Measurements from ENCODE around the gene PXYLP1. TPM values are rescaled to one million over a fixed set of nuclear protein-coding genes. Genes with fewer than 3 reads are reported as not detected.

Gene PXYLP1
- total and polyA plus RNA-seq, 10 of the 15 experiments (the other 5 are each of a cell fraction or from before 2014, with no cell fraction given): 0.06 to 1.7 (median 0.35) TPM

GRCh38 chr3:141288336-141288990, 56.8 kb downstream of the PXYLP1 start:
- H3K9ac ChIP-seq (ENCODE audit: control insufficient read depth, insufficient read depth, low read length): no peak overlapping the region
- ChIA-PET SMC1A (ENCODE audit: uncharacterized antibody, unreplicated experiment) (interaction anchor here (0.7 kb wide), 1 partner anchor 227 kb away, joined by 3 read pairs; no protein-coding TSS in a partner anchor), RAD21 (ENCODE audit: unreplicated experiment) (no interaction called here), CTCF (interaction anchor here (1.7 kb wide), 1 partner anchor 14 kb away, joined by 3 read pairs; no protein-coding TSS in a partner anchor), POLR2A (no interaction called here)
- 75% methylated on average over 7 of the region's 7 CpGs for WGBS (ENCODE audit: insufficient coverage, insufficient replicate concordance, low lambda C conversion rate, missing lambda C conversion rate)
- in situ Hi-C loops (cut with MboI): no loop called here
- ATAC-seq (no peak), DNase-seq (ENCODE audit: low read depth, low spot score) (no peak), FAIRE-seq (no peak)
- H3K9me3 ChIP-seq (replicated peaks; ENCODE audit: control insufficient read depth, insufficient read depth, low read length): no peaks in the 10 kb centered on the region
- H3K4me1 ChIP-seq (ENCODE audit: control insufficient read depth, insufficient read depth, low read length): peaks cover 27% of the 10 kb centered on the region
- BruUV-seq (replicated peaks): no TSS peak
- no peaks in the 10 kb centered on the region for H4K20me1 ChIP-seq (ENCODE audit: control insufficient read depth, insufficient read depth)
- H3K4me2 ChIP-seq (ENCODE audit: control insufficient read depth, insufficient read depth): no peak overlapping the region
- no peaks in the 10 kb centered on the region for H3K36me3 ChIP-seq (ENCODE audit: control insufficient read depth in 2 of 2, insufficient read depth in 2 of 2, low read length in 1 of 2)
- no peaks in the 10 kb centered on the region for H3K27me3 ChIP-seq (replicated peaks in 1 of 2; ENCODE audit: control insufficient read depth in 2 of 2, insufficient read depth in 2 of 2, low read length in 1 of 2)
- intact Hi-C loops (cut with micrococcal nuclease; ENCODE audit: unreplicated experiment): no loop called here
- no peak overlapping the region for H3K4me3 ChIP-seq
- H3K79me2 ChIP-seq (ENCODE audit: control insufficient read depth, insufficient read depth, low read length): no peaks in the 10 kb centered on the region
- H2AFZ ChIP-seq (ENCODE audit: control insufficient read depth, low read depth, low read length): no peak overlapping the region
- H3K27ac ChIP-seq (ENCODE audit: control insufficient read depth, insufficient read depth): no peak overlapping the region
- TF ChIP-seq PBX3 (IDR thresholded peaks at IDR 0.05; ENCODE audit: insufficient replicate concordance, low read depth, low read length) (no peak), SUZ12 (IDR thresholded peaks at IDR 0.05; ENCODE audit: unreplicated experiment) (no peak), IKZF2 (IDR thresholded peaks at IDR 0.05) (no peak), ZNF24 (IDR thresholded peaks at IDR 0.05) (no peak), NFIC (IDR thresholded peaks at IDR 0.05; ENCODE audit: low read depth, low read length) (no peak), ZNF687 (IDR thresholded peaks at IDR 0.05) (no peak), LARP7 (IDR thresholded peaks at IDR 0.05) (no peak), YBX1 (IDR thresholded peaks at IDR 0.05) (no peak), POLR2AphosphoS2 (IDR thresholded peaks at IDR 0.05; ENCODE audit: low read depth, low read length) (no peak), NFXL1 (IDR thresholded peaks at IDR 0.05; ENCODE audit: borderline replicate concordance) (no peak), ZBED1 (IDR thresholded peaks at IDR 0.05; ENCODE audit: borderline replicate concordance) (no peak), ZNF207 (IDR thresholded peaks at IDR 0.05; ENCODE audit: borderline replicate concordance) (no peak), PML (IDR thresholded peaks at IDR 0.05; ENCODE audit: low read length) (no peak), PAX5 (IDR thresholded peaks at IDR 0.05; ENCODE audit: borderline replicate concordance, low read depth, low read length) (no peak)
- TF ChIP-seq, protein P1, sequence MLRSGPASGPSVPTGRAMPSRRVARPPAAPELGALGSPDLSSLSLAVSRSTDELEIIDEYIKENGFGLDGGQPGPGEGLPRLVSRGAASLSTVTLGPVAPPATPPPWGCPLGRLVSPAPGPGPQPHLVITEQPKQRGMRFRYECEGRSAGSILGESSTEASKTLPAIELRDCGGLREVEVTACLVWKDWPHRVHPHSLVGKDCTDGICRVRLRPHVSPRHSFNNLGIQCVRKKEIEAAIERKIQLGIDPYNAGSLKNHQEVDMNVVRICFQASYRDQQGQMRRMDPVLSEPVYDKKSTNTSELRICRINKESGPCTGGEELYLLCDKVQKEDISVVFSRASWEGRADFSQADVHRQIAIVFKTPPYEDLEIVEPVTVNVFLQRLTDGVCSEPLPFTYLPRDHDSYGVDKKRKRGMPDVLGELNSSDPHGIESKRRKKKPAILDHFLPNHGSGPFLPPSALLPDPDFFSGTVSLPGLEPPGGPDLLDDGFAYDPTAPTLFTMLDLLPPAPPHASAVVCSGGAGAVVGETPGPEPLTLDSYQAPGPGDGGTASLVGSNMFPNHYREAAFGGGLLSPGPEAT (IDR thresholded peaks at IDR 0.05; ENCODE audit: low read depth): no peak
- TF ChIP-seq, protein P2, sequence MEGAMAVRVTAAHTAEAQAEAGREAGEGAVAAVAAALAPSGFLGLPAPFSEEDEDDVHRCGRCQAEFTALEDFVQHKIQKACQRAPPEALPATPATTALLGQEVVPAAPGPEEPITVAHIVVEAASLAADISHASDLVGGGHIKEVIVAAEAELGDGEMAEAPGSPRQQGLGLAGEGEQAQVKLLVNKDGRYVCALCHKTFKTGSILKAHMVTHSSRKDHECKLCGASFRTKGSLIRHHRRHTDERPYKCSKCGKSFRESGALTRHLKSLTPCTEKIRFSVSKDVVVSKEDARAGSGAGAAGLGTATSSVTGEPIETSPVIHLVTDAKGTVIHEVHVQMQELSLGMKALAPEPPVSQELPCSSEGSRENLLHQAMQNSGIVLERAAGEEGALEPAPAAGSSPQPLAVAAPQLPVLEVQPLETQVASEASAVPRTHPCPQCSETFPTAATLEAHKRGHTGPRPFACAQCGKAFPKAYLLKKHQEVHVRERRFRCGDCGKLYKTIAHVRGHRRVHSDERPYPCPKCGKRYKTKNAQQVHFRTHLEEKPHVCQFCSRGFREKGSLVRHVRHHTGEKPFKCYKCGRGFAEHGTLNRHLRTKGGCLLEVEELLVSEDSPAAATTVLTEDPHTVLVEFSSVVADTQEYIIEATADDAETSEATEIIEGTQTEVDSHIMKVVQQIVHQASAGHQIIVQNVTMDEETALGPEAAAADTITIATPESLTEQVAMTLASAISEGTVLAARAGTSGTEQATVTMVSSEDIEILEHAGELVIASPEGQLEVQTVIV (IDR thresholded peaks at IDR 0.05; ENCODE audit: borderline replicate concordance, partially characterized antibody): no peak

Measured in GM12878 (cell line).